Osteoblast (primary cell): ENCODE results near the gene ADAMTS16. TPM values are rescaled to one million over a fixed set of nuclear protein-coding genes. Genes with fewer than 3 reads are reported as not detected.

Source experiments
- DNase-seq: peaks from one replicate; pipeline ENCODE4 v3.0.0; 2011; ENCODE audit warnings: low spot score, mixed read lengths; ENCODE audit not compliant: insufficient read length; ENCODE audit errors: missing footprints
- H2AFZ ChIP-seq: 2 replicates; pipeline ENCODE4 v1.6.0; 2011; ENCODE audit warnings: mild to moderate bottlenecking, low read length
- H3K27ac ChIP-seq: 2 replicates; pipeline ENCODE4 v1.5.1; 2011; ENCODE audit warnings: mild to moderate bottlenecking, low read depth, low read length, moderate library complexity
- H3K27me3 ChIP-seq: 2 replicates; pipeline ENCODE4 v1.6.0; 2012; ENCODE audit warnings: mild to moderate bottlenecking, control low read depth, inconsistent platforms, low read length, moderate library complexity; ENCODE audit not compliant: insufficient read depth
- H3K36me3 ChIP-seq: 2 replicates; pipeline ENCODE4 v1.5.1; 2011; ENCODE audit warnings: mild to moderate bottlenecking, low read length, control low read depth, moderate library complexity; ENCODE audit not compliant: insufficient read depth
- H3K4me1 ChIP-seq: 2 replicates; pipeline ENCODE4 v1.5.1; 2011; ENCODE audit warnings: mild to moderate bottlenecking, low read length, control low read depth, moderate library complexity; ENCODE audit not compliant: insufficient read depth
- H3K4me2 ChIP-seq: 2 replicates; pipeline ENCODE4 v1.6.0; 2011; ENCODE audit warnings: mild to moderate bottlenecking, low read length; ENCODE audit not compliant: insufficient read depth
- H3K4me3 ChIP-seq: fragments of 200-600 bp; sonication (generic); 3 replicates; pipeline ENCODE4 v1.5.1; 2012; ENCODE audit warnings: mild to moderate bottlenecking, low read length, inconsistent platforms; ENCODE audit not compliant: insufficient read depth
- H3K79me2 ChIP-seq: 2 replicates; pipeline ENCODE4 v1.6.0; 2012; ENCODE audit warnings: mild to moderate bottlenecking, low read length, control low read depth, inconsistent platforms; ENCODE audit not compliant: insufficient read depth
- H3K9me3 ChIP-seq: 2 replicates; pipeline ENCODE4 v1.5.1; 2011; ENCODE audit warnings: low read depth, low read length, control low read depth
- H4K20me1 ChIP-seq: 2 replicates; pipeline ENCODE4 v1.6.0; 2012; ENCODE audit warnings: mild to moderate bottlenecking, low read length, control low read depth; ENCODE audit not compliant: insufficient read depth
- CTCF ChIP-seq: IDR thresholded peaks from 2 replicates; pipeline ENCODE4 v1.5.1; 2011; ENCODE audit warnings: mild to moderate bottlenecking, low read depth, low read length, moderate library complexity; ENCODE audit errors: extremely low read depth
- total RNA-seq: library from RNA; depleted of rRNA; stranded (reverse); fragments of >200 nt; gene quantifications from 2 replicates; pipeline ENCODE4 v1.2.3, GENCODE V29; 2012

The ADAMTS16 gene
- total RNA-seq, 1 donor, result 1.4 TPM

- Histone ChIP-seq H2AFZ (no peak overlapping the region), H3K79me2 (no peaks in the 10 kb centered on the region), H3K4me2 (no peak overlapping the region), H3K4me3 (no peak overlapping the region), H3K36me3 (no peaks in the 10 kb centered on the region), H3K27ac (no peak overlapping the region), H3K4me1 (peaks cover 25% of the 10 kb centered on the region), H3K9me3 (no peaks in the 10 kb centered on the region), H3K27me3 (no peaks in the 10 kb centered on the region), H4K20me1 (no peaks in the 10 kb centered on the region)
- no peak for DNase-seq
- TF ChIP-seq CTCF, result no peak
These were observed 204.5 kb downstream of the ADAMTS16 start for GRCh38 chr5:5344606-5345005.

DNA sequence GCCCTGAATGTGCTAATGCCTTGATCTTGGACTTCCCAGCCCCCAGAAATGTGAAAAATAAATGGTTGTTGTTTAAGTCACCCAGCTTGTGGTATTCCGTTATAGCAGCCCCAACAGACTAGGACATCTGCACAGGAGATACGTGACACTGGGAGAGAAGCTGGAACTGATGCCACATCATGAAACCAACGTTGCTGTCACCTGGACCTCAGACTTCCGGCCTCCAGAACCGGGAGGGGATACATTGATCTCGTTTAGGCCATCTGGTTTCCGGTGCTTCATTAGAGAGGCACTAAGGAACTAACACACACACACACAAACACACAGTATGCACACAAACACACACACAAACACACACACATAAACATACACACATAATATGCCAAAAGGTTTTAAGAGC is 207.3 kb downstream of the ADAMTS16 start:
- H3K4me2 ChIP-seq, result no peak overlapping the region
- no peak overlapping the region for H2AFZ ChIP-seq
- peaks cover 8% of the 10 kb centered on the region for H3K4me1 ChIP-seq
- no peak overlapping the region for H3K27ac ChIP-seq
- no peak overlapping the region for H3K4me3 ChIP-seq
- no peaks in the 10 kb centered on the region for H3K27me3 ChIP-seq
- no peaks in the 10 kb centered on the region for H3K79me2 ChIP-seq
- H4K20me1 ChIP-seq, result no peaks in the 10 kb centered on the region
- no peaks in the 10 kb centered on the region for H3K36me3 ChIP-seq
- no peaks in the 10 kb centered on the region for H3K9me3 ChIP-seq
- TF ChIP-seq CTCF, result no peak
- DNase-seq, result no peak

- Histone ChIP-seq H3K27ac (no peak overlapping the region), H3K79me2 (no peaks in the 10 kb centered on the region), H3K4me3 (no peak overlapping the region), H3K4me2 (no peak overlapping the region), H3K36me3 (no peaks in the 10 kb centered on the region), H3K27me3 (no peaks in the 10 kb centered on the region), H3K4me1 (peaks cover 4% of the 10 kb centered on the region), H3K9me3 (no peaks in the 10 kb centered on the region), H2AFZ (no peak overlapping the region), H4K20me1 (no peaks in the 10 kb centered on the region)
- TF ChIP-seq CTCF, result no peak
- DNase-seq, result no peak
These were observed 208.0 kb downstream of the ADAMTS16 start for GRCh38 chr5:5348135-5348534.

DNA sequence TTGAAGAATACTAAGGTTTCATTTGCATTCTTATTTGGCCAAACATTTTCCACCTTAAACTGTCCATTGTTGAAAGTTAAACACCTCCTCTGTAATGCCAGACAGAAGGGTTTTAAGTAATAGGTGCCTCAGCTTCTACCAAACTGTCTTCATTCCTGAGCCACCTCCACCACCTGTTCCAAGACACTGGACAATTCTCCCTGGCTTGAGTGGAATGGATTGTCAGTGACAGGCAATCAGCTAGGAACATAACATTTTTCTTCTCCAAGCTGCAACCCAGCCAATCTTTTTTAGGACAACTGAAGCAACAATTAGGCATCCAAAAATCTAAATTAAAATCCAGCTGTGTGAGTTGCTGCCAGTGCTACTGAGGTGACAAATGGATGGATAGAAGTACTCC is 208.4 kb downstream of the ADAMTS16 start:
- no peaks in the 10 kb centered on the region for H3K36me3 ChIP-seq
- no peaks in the 10 kb centered on the region for H3K79me2 ChIP-seq
- H2AFZ ChIP-seq, result no peak overlapping the region
- no peaks in the 10 kb centered on the region for H4K20me1 ChIP-seq
- no peak overlapping the region for H3K4me3 ChIP-seq
- no peak overlapping the region for H3K27ac ChIP-seq
- H3K4me2 ChIP-seq, result no peak overlapping the region
- no peaks in the 10 kb centered on the region for H3K27me3 ChIP-seq
- TF ChIP-seq CTCF, result no peak
- H3K9me3 ChIP-seq, result no peaks in the 10 kb centered on the region
- DNase-seq, result peak; percentile 25
- H3K4me1 ChIP-seq, result peaks cover 4% of the 10 kb centered on the region
